ENCODE data around the gene YWHAG.
"Not testable (repeated sequence)": the region's sequence is repeated elsewhere in the genome, so short reads cannot be mapped to it uniquely, and the experiment has no call there.

The YWHAG gene

GRCh38 chr7:76349313-76349885, 9.4 kb downstream of the YWHAG start:
- no peak for DNase-seq (ENCODE audit: low read depth in 2 of 2)

DNA sequence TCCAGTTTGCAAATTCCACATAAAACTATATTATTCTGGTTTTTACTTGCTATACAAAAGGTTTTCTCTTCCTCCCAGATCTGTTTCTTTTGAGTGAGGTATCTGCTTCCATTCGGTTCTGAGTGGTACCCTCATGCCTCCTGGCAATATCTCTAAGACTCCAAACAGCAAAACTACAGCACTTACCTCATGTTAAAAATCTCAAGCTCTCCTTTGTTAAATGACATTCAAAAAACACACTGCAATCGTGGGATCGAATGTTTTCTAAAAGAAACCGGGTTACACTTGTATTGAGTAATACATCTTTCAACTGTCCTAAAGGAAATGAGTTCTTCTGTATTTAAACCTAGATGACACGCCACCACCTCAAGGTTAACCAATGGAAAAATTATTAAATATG, 11.1 kb downstream of the YWHAG start:
- DNase-seq (ENCODE audit: low read depth in 2 of 2) = no peak

DNA sequence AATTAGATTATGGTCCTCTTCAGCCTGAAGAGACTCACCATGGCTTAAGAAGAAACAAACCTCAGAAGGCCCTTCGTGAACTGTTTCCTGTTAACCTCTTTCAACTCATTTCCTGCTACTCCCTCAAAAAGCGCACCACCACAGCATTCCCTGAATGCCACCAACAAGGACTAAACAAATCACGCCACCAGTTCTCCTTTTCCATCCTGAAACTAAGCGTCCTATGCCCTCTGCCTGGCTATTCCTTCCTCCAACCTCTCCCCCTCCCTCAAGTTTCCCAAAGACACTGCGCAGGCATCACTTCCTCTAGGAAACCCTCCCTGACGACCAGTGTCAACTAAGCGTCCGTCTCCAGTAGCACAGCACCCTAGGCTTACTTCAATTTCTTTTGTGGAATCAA, 12.0 kb downstream of the YWHAG start:
- DNase-seq (ENCODE audit: low read depth in 2 of 2) = no peak

GRCh38 chr7:76346097-76346496, 12.7 kb downstream of the YWHAG start:
- no peak for DNase-seq (ENCODE audit: low read depth in 2 of 2)

DNA sequence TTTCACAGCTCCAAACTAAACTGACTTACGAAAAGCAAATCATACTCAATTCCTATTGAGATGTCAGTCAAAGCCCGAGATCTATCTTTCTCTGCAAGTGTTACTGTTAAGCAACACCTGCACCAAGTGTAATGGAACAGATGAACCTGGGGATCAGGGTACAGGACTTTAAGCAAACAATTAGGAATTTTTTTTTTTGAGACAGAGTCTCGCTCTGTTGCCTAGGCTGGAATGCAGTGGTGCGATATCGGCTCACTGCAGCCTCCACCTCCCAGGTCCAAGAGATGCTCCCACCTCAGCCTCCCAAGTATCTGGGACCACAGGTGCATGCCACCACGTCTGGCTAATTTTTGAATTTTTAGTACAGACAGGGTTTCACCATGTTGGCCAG, 14.9 kb downstream of the YWHAG start:
- DNase-seq (ENCODE audit: low read depth in 2 of 2) = no peak

DNA sequence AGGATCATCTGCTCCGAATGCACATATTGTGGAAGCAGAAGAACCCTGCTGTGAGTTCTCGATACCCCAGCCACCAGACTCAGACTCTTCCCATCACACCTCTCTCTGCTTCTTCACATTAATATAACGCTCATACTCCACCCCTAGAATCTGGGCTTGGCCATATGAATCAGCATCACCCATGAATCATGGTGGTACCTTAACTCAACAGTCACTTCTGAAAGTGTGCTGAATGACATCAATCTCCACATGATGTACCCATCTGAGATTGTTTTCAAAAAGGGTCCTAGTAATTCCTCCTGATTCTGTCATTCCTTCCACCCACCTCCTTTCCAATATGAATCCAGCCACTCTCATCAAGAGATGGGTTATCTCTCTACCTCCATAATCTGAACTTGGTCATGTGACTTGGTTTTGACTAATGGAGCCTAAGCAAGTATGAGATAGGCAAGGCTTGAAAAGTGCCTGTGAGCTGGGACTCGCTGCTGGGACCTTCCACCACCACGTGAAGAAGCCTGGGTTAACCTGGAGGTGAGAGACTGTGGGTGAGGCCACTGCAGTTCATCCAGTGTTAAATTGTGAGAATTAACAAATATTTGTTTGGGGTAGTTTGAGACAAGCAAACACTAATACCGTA, 15.4 kb downstream of the YWHAG start:
- no peak for DNase-seq (ENCODE audit: low read depth in 2 of 2)

GRCh38 chr7:76342222-76342621, 16.6 kb downstream of the YWHAG start:
- DNase-seq (ENCODE audit: low read depth in 2 of 2) = no peak

GRCh38 chr7:76340617-76341131, 18.1 kb downstream of the YWHAG start:
- no peak for DNase-seq (ENCODE audit: low read depth in 2 of 2)

- DNase-seq (ENCODE audit: low read depth in 2 of 2) = no peak
These were observed 20.3 kb downstream of the YWHAG start for GRCh38 chr7:76338298-76339084.

GRCh38 chr7:76337147-76337546, 21.6 kb downstream of the YWHAG start:
- no peak for DNase-seq (ENCODE audit: low read depth in 2 of 2)

GRCh38 chr7:76336094-76336493, 22.7 kb downstream of the YWHAG start:
- DNase-seq (ENCODE audit: low read depth in 2 of 2) = no peak

- DNase-seq (ENCODE audit: low read depth in 2 of 2) = not testable (repeated sequence)
These were observed 23.4 kb downstream of the YWHAG start for GRCh38 chr7:76335417-76335816.

DNA sequence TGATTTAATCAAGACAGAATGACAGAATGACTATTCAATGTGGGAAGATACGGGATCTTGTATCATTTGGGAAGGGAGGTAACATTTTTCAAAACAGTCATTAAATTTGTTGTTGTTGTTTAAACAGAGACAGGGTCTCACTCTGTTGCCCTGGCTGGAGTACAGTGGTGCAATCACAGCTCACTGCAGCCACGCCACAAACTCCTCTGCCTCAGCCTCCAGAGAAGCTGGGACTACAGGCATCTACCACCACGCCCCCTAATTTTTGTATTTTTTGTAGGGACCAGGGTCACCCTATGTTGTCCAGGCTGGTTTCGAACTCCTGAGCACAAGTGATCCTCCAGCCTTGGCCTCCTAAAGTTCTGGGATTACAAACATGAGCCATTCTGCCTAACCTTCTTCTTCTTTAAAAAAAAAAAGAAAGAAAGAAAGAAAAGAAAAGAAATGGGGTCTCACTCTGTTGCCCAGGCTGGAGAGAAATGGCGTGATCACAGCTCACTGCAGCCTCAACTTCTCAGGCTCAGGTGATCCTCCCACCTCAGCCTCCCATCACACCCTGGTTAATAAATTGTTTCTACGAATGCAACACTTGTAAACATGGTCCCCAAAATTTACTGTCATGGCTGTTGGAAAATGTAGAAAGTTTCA, 24.3 kb downstream of the YWHAG start:
- no peak for DNase-seq (ENCODE audit: low read depth in 2 of 2)

- no peak for DNase-seq (ENCODE audit: low read depth in 2 of 2)
These were observed 25.2 kb downstream of the YWHAG start for GRCh38 chr7:76333511-76334101.

DNA sequence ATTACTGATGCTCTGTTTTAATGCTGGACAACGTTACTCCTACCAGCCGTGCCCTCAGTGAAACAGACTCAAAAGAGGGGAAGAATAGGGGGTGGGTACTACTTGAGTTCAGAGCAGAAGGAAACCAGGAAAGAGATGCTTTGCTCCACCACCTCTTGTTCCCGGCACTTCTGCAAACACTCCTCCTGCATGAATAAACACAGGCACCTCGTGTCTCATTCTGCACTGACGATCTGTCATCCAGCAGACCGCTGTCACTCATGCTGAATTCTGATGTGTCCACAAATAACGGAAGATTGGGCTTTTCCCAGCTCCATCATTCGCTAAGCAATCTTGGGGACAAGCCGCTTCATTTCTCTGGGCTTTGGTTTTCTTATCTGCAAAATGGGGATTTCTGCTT, 26.7 kb downstream of the YWHAG start:
- DNase-seq (ENCODE audit: low read depth in 2 of 2) = no peak

DNA sequence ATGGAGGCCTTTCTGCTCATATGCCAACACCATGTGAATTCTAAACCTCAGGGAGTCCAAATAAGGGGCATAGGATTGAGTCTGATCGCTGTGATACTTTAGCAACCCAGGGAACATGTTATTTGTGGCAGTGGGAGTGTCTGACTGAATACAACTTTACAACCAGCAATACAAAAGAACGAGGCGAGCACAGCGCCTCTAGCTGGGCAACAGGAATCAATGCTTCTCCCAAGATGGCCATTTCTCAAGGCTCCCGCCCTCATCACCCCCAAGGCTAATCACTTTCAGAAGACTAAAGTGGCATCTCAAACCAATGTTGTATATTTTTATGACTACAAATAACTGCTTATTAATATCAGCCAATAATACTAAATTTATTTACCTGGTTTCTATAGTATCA, 28.1 kb downstream of the YWHAG start:
- DNase-seq (ENCODE audit: low read depth in 2 of 2) = no peak

GRCh38 chr7:76330261-76330660, 28.5 kb downstream of the YWHAG start:
- DNase-seq (ENCODE audit: low read depth in 2 of 2) = no peak

DNA sequence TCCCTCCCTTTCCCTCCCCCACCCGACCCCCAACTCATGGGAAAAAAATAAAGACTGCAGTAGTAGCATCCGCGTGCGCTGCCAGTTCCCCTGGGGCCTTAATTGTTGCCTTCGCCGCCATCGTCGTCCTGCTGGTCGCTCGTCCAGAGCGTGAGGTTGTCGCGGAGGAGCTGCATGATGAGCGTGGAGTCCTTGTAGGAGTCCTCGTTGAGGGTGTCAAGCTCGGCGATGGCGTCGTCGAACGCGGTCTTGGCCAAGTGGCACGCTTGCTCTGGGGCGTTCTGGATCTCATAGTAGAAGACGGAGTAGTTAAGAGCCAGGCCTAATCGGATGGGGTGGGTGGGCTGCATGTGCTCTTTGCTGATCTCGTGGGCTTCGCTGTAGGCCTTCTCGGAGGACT, 29.3 kb downstream of the YWHAG start:
- DNase-seq (ENCODE audit: low read depth in 2 of 2) = no peak

DNA sequence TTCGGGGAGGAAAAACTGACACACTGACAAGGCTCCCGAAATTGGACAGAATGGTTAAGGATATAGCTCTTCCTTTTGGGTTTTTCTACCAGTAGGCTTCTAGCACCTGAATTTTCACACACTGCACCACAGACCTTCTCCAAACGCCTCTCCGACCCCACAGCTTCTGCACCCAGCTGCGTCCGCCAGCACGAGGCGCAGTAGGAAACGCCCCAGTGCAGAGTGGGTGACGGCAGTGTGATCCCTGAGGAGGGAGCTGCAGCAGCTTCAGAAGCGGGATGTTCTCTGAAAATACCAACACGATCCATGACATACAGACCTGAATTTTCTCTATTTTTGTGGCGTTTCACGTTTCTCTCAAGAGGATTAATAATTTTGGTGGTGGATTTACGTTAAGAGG, 30.4 kb downstream of the YWHAG start:
- no peak for DNase-seq (ENCODE audit: low read depth in 2 of 2)

DNA sequence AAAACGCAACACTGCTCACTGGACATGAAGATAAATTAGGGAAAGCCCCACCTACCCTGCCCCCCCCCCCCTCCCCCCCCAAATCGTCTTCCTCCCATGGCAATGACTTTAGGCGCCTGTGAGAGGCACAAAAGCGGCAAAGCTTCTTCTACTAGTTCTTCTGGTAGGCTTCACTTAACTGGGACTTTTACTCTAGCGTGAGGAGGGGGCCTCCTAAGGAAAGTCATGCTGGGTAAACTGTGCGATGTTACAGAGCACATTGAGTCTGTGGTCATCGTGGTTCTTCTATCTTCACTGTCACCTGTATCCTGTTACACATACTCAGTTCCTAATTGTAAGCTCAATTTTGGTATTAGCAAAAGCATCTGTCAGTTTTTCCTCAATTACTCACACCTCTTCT, 31.2 kb downstream of the YWHAG start:
- no peak for DNase-seq (ENCODE audit: low read depth in 2 of 2)

DNA sequence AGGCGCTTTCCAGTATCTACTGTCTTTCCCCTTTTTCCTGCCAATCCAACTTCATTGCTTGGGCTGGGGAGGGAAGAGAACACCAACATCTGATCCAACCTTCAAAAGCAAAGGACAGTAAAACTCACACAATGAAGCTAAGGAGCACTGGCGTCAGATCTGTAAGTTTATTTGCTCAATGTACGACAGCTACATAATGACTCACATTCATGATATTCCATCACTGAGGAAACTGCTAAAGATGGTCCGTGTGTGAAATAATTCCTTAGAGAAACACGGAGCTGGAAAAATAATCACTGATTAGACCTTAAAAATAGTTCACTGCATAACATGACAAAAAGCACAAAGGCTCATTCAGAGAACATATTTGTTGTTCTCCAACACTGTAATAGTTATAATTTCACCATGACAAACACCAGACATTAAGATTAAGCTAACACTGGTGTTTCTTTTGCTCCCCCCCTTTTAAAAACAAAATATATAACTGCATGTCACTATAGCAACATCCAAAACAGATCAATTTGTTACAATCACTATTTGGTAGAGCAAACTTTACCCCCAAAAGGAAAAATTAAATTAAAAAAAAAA, 32.1 kb downstream of the YWHAG start:
- no peak for DNase-seq (ENCODE audit: low read depth in 2 of 2)

DNA sequence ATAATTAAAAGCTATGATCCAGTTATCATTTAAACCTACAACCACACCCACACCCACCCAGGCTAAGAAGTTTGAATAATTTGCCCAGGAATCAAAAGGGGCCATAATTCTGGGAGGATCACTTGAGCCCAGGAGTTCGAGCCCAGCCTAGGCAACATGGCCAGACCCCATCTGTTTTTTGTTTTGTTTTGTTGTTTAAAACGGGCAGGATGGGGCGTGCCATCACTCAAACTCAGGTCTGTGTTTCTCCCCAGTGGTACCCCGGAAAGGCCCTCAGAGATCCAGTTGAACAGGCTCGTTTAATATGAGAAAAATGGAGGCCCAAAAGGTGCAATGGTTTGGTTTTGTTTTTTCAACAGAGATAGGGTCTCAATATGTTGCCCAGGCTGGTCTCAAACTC, 33.0 kb downstream of the YWHAG start:
- DNase-seq (ENCODE audit: low read depth in 2 of 2) = no peak
